Bronchial epithelial cell (primary cell): ENCODE results near the gene ZNF747. TPM values are rescaled to one million over a fixed set of nuclear protein-coding genes. Genes with fewer than 3 reads are reported as not detected.

Source experiments
- DNase-seq: peaks from one replicate; pipeline ENCODE4 v3.0.0-alpha.2; 2010; ENCODE audit warnings: low read depth
- FAIRE-seq: peaks from 2 replicates; lab custom pipeline; 2011; peaks lifted over from hg19 to GRCh38; lab: Jason Lieb, UNC
- H3K27me3 ChIP-seq: 2 replicates; pipeline ENCODE4 v1.5.1; 2011; ENCODE audit warnings: low read length; ENCODE audit not compliant: control insufficient read depth, insufficient read depth
- H3K36me3 ChIP-seq: 2 replicates; pipeline ENCODE4 v1.5.1; 2011; ENCODE audit warnings: low read length; ENCODE audit not compliant: control insufficient read depth, insufficient read depth
- H3K4me3 ChIP-seq: 2 replicates; pipeline ENCODE4 v1.5.1; 2011; ENCODE audit warnings: mild to moderate bottlenecking, low read depth, low read length, control low read depth
- CTCF ChIP-seq: IDR thresholded peaks from 2 replicates; pipeline ENCODE4 v1.5.1; 2011; ENCODE audit warnings: mild to moderate bottlenecking, moderate library complexity, low read length, control low read depth, inconsistent platforms; ENCODE audit not compliant: insufficient read depth, severe bottlenecking
- total RNA-seq: library from RNA; depleted of rRNA; stranded (reverse); fragments of >200 nt; gene quantifications from 2 replicates; pipeline ENCODE4 v1.2.1, GENCODE V29; 2014

ZNF747 gene
- total RNA-seq, 1 donor from 2014 or later, result 6.1 TPM

GRCh38 chr16:30488764-30489605 is 45.7 kb downstream of the ZNF747 start:
- DNase-seq (peak; percentile 13), FAIRE-seq (no peak)
- no peak for TF ChIP-seq CTCF
- H3K4me3 ChIP-seq, result no peak overlapping the region
- H3K36me3 ChIP-seq, result no peaks in the 10 kb centered on the region
- no peaks in the 10 kb centered on the region for H3K27me3 ChIP-seq

GRCh38 chr16:30485818-30486436 is 48.7 kb downstream of the ZNF747 start:
- Histone ChIP-seq H3K27me3 (no peaks in the 10 kb centered on the region), H3K36me3 (no peaks in the 10 kb centered on the region), H3K4me3 (no peak overlapping the region)
- DNase-seq, result no peak
- FAIRE-seq, result no peak
- TF ChIP-seq CTCF, result no peak

GRCh38 chr16:30484887-30485286 is 49.8 kb downstream of the ZNF747 start:
- no peaks in the 10 kb centered on the region for H3K36me3 ChIP-seq
- no peak for FAIRE-seq
- no peak for TF ChIP-seq CTCF
- H3K27me3 ChIP-seq, result peaks cover 2% of the 10 kb centered on the region
- H3K4me3 ChIP-seq, result no peak overlapping the region
- no peak for DNase-seq

- H3K4me3 ChIP-seq, result no peak overlapping the region
- FAIRE-seq, result no peak
- no peaks in the 10 kb centered on the region for H3K36me3 ChIP-seq
- TF ChIP-seq CTCF, result peak; percentile 6
- peaks cover 2% of the 10 kb centered on the region for H3K27me3 ChIP-seq
- no peak for DNase-seq
Observed at GRCh38 chr16:30482366-30482765, 52.3 kb downstream of the ZNF747 start.

GRCh38 chr16:30481381-30481780 is 53.3 kb downstream of the ZNF747 start:
- no peak for TF ChIP-seq CTCF
- Histone ChIP-seq H3K36me3 (no peaks in the 10 kb centered on the region), H3K4me3 (no peak overlapping the region), H3K27me3 (peaks cover 2% of the 10 kb centered on the region)
- FAIRE-seq, result no peak
- DNase-seq, result no peak

Other genes starting within 250 kb of the ZNF747 start
- gene CD2BP2, start 179.6 kb downstream of the ZNF747 start, total RNA-seq, result 37.6 and 39.8 TPM in 2 replicates
- 13.7 and 15.6 TPM in 2 replicates for gene TBC1D10B, start 164.4 kb downstream of the ZNF747 start, total RNA-seq
- gene MYL11, start 160.1 kb downstream of the ZNF747 start, total RNA-seq, result not detected in 2 replicates
- under 0.01 TPM in 1 of 2 replicates, not detected in the other for gene SEPTIN1, start 152.3 kb downstream of the ZNF747 start, total RNA-seq
- gene ZNF48, start 139.4 kb downstream of the ZNF747 start, total RNA-seq, result 11.4 and 12.9 TPM in 2 replicates
- gene ZNF771, start 127.3 kb downstream of the ZNF747 start, total RNA-seq, result 5.0 and 10.0 TPM in 2 replicates
- 11.5 and 30.3 TPM in 2 replicates for gene DCTPP1, start 104.8 kb downstream of the ZNF747 start, total RNA-seq
- gene SEPHS2, start 89.0 kb downstream of the ZNF747 start, total RNA-seq, result 17.4 and 32.9 TPM in 2 replicates
- gene ITGAL, start 62.1 kb downstream of the ZNF747 start, total RNA-seq, result not detected in 2 replicates
- gene ZNF768, start 8.3 kb downstream of the ZNF747 start, total RNA-seq, result 19.7 and 21.9 TPM in 2 replicates
- 2.4 and 2.6 TPM in 2 replicates for gene ZNF764, start 23.5 kb upstream of the ZNF747 start, total RNA-seq
- 4.5 and 12.7 TPM in 2 replicates for gene ZNF688, start 36.9 kb upstream of the ZNF747 start, total RNA-seq
- 4.4 and 5.3 TPM in 2 replicates for gene ZNF785, start 50.8 kb upstream of the ZNF747 start, total RNA-seq
- 2.2 and 2.6 TPM in 2 replicates for gene ZNF689, start 75.5 kb upstream of the ZNF747 start, total RNA-seq
- gene PRR14, start 116.1 kb upstream of the ZNF747 start, total RNA-seq, result 2.6 and 7.8 TPM in 2 replicates
- gene FBRS, start 123.6 kb upstream of the ZNF747 start, total RNA-seq, result 7.9 and 13.8 TPM in 2 replicates
- gene SRCAP, start 164.3 kb upstream of the ZNF747 start, total RNA-seq, result 10.0 and 13.7 TPM in 2 replicates
- gene PHKG2, start 213.6 kb upstream of the ZNF747 start, total RNA-seq, result 10.6 and 14.2 TPM in 2 replicates
- 0.26 and 1.1 TPM in 2 replicates for gene CFAP119, start 227.2 kb upstream of the ZNF747 start, total RNA-seq
- gene RNF40, start 227.5 kb upstream of the ZNF747 start, total RNA-seq, result 38.7 and 44.5 TPM in 2 replicates